PC-9 (cell line): Measurements from ENCODE around the gene CENPM. TPM values are rescaled to one million over a fixed set of nuclear protein-coding genes. Genes with fewer than 3 reads are reported as not detected.

ENCODE experiments used
- BruUV-seq: library from RNA; stranded (reverse); fragments of 400-500 nt; replicated peaks from 2 replicates; lab custom pipeline; 2021; lab: Mats Ljungman, UMichigan
- CTCF ChIA-PET: fragments of 300-600 bp; sonication (Branson Sonifier 250); formaldehyde crosslinking; loops from one replicate; lab custom pipeline; 2022; ENCODE audit warnings: antibody characterized with exemption; lab: Charles Lee
- POLR2A ChIA-PET: fragments of 300-600 bp; sonication (Branson Sonifier 250); formaldehyde crosslinking; loops from one replicate; lab custom pipeline; 2022; ENCODE audit warnings: antibody characterized with exemption; ENCODE audit not compliant: unreplicated experiment; lab: Charles Lee
- DNase-seq, 2 experiments: peaks; one replicate each; pipeline versions ENCODE4 v3.0.0 to v3.0.0-alpha.2; 2015 to 2022; ENCODE audit warnings: mixed read lengths in 1 of 2
- H2AFZ ChIP-seq: fragments of 200-600 bp; sonication (generic); 2 replicates; pipeline ENCODE4 v1.8.1; 2017; ENCODE audit warnings: antibody characterized with exemption
- H3F3A ChIP-seq: fragments of 200-600 bp; sonication (generic); 2 replicates; pipeline ENCODE4 v1.8.1; 2017; ENCODE audit warnings: antibody characterized with exemption, mild to moderate bottlenecking, low read depth; ENCODE audit not compliant: insufficient read depth
- H3K27ac ChIP-seq: fragments of 200-600 bp; sonication (generic); 2 replicates; pipeline ENCODE4 v1.6.1; 2016; ENCODE audit warnings: mixed run types
- H3K27me3 ChIP-seq: fragments of 200-600 bp; sonication (generic); 2 replicates; pipeline ENCODE4 v1.6.1; 2016; ENCODE audit warnings: low read depth, mixed run types; ENCODE audit not compliant: insufficient read depth
- H3K36me3 ChIP-seq: fragments of 200-600 bp; sonication (generic); 2 replicates; pipeline ENCODE4 v1.6.1; 2016; ENCODE audit warnings: low read depth, mixed run types
- H3K4me1 ChIP-seq: fragments of 200-600 bp; sonication (generic); replicated peaks from 2 replicates; pipeline ENCODE4 v1.6.1; 2016; ENCODE audit warnings: mixed run types; ENCODE audit not compliant: insufficient read depth
- H3K4me2 ChIP-seq: fragments of 200-600 bp; sonication (generic); 2 replicates; pipeline ENCODE4 v1.6.1; 2017; ENCODE audit warnings: mixed run types
- H3K4me3 ChIP-seq: fragments of 200-600 bp; sonication (generic); 2 replicates; pipeline ENCODE4 v1.6.1; 2016; ENCODE audit warnings: mixed run types
- H3K79me2 ChIP-seq: fragments of 200-600 bp; sonication (generic); 2 replicates; pipeline ENCODE4 v1.6.1; 2017; ENCODE audit warnings: low read depth, mixed run types
- H3K9me2 ChIP-seq: fragments of 200-600 bp; sonication (generic); 2 replicates; pipeline ENCODE4 v1.8.1; 2017; ENCODE audit warnings: mild to moderate bottlenecking; ENCODE audit not compliant: insufficient read depth
- H3K9me3 ChIP-seq: fragments of 200-600 bp; sonication (generic); 2 replicates; pipeline ENCODE4 v1.8.1; 2016; ENCODE audit warnings: low read depth; ENCODE audit not compliant: insufficient read depth
- H4K20me1 ChIP-seq: fragments of 200-600 bp; sonication (generic); 2 replicates; pipeline ENCODE4 v1.8.1; 2017; ENCODE audit not compliant: insufficient read depth
- EZH2 ChIP-seq: fragments of 200-600 bp; sonication (generic); IDR thresholded peaks from 2 replicates; pipeline ENCODE4 v1.8.0; 2017; ENCODE audit warnings: antibody characterized with exemption, low read depth
- intact Hi-C: fragments of 100-400 bp; cut with micrococcal nuclease; formaldehyde crosslinking; loops from one replicate; pipeline ENCODE4 v1.10.0; 2022; ENCODE audit not compliant: unreplicated experiment
- total RNA-seq: library from RNA; stranded (reverse); gene quantifications from 2 replicates; pipeline ENCODE4 v1.2.3, GENCODE V29; 2021
- TF ChIP-seq, protein P1 (sequence below): fragments of 200-600 bp; sonication (generic); conservative IDR thresholded peaks from 2 replicates; pipeline ENCODE4 v1.6.1; 2017; ENCODE audit warnings: mixed run types, antibody characterized with exemption, mild to moderate bottlenecking, moderate library complexity

CENPM gene
- total RNA-seq, 1 experiment from 2014 or later = 42.0 TPM

DNA sequence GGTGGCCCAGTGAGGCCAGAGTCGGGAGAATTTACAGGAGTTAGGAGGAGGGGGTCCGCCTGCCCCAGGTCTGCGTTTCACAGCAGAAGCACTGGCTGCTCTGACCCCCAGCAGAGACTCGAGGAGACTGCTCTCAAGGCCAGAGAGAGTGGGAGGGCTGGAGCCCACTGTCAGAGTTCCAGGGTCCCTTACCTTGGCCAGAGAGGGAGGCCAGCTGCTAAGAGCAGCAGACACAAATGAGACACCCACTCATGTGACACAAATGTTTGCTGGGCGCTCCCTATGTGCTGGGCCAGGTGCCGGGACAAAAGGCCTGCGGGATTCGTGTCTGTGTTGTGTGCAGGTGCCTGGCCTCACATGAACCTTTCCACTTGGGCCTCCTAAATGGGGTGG, 17.5 kb downstream of the CENPM start:
- intact Hi-C loops = no loop called here
- CTCF ChIA-PET = no interaction called here
- no TSS peak for BruUV-seq

DNA sequence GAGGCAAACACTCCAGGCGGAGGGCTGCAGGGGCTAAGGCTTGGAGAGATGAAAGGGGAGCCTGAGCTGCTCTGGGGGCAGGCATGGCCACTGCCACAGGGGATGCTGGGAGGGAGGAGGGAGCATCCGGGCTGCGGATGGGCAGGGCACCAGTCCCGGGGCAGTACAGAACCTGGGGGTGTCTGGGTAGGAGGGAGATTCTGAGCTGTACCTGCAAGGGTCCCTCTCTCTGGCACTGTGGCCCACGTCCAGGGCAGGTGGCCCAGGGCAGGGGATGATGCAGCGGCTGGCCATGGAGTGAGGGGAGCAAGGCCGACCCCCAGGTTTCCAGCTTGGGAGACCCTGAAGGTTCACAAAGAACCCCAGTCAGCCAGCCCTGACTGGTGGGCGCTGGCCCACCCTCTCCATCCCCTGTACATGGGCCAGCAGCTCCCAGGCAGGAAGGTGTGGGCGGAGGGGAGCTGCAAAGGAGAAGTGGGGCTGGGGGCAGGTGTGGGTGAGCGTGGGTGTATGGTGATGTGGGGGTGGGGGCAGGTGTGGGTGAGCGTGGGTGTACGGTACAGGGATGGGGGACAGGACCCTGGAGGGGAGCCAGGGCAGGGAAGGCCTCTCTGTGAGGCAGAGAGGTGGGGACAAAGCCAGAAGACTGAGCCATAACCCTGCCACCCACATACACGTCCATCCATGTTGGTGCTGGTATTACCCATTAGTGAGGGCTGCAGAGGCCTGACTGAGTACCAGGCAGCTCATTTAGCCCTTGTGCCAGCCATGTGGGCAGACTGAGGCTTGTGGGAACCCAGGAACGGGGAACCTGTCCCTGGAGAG, 18.1 kb downstream of the CENPM start:
- DNase-seq = no peak
- CTCF ChIA-PET = no interaction called here
- no peaks in the 10 kb centered on the region for H3K9me2 ChIP-seq
- no peak overlapping the region for H2AFZ ChIP-seq
- no peak for TF ChIP-seq EZH2
- TF ChIP-seq, protein P1, sequence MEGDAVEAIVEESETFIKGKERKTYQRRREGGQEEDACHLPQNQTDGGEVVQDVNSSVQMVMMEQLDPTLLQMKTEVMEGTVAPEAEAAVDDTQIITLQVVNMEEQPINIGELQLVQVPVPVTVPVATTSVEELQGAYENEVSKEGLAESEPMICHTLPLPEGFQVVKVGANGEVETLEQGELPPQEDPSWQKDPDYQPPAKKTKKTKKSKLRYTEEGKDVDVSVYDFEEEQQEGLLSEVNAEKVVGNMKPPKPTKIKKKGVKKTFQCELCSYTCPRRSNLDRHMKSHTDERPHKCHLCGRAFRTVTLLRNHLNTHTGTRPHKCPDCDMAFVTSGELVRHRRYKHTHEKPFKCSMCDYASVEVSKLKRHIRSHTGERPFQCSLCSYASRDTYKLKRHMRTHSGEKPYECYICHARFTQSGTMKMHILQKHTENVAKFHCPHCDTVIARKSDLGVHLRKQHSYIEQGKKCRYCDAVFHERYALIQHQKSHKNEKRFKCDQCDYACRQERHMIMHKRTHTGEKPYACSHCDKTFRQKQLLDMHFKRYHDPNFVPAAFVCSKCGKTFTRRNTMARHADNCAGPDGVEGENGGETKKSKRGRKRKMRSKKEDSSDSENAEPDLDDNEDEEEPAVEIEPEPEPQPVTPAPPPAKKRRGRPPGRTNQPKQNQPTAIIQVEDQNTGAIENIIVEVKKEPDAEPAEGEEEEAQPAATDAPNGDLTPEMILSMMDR = no peak
- H3K27ac ChIP-seq = no peak overlapping the region
- POLR2A ChIA-PET = no interaction called here
- no peaks in the 10 kb centered on the region for H3K4me1 ChIP-seq
- H3K36me3 ChIP-seq = no peaks in the 10 kb centered on the region
- no peaks in the 10 kb centered on the region for H3K79me2 ChIP-seq
- H3K4me2 ChIP-seq = no peak overlapping the region
- intact Hi-C loops = no loop called here
- no peaks in the 10 kb centered on the region for H3K9me3 ChIP-seq
- peaks cover 6% of the 10 kb centered on the region; the same call in 1 of the 2 replicates for H3K27me3 ChIP-seq
- peaks cover 15% of the 10 kb centered on the region; the same call in 1 of the 2 replicates for H3F3A ChIP-seq
- H4K20me1 ChIP-seq = no peaks in the 10 kb centered on the region
- BruUV-seq = no TSS peak
- H3K4me3 ChIP-seq = no peak overlapping the region

More for the DNA sequence above, 17.5 kb downstream of the CENPM start:
- H3K9me3 ChIP-seq = no peaks in the 10 kb centered on the region
- H3K27me3 ChIP-seq = peaks cover 6% of the 10 kb centered on the region; the same call in 1 of the 2 replicates
- no peaks in the 10 kb centered on the region for H3K4me1 ChIP-seq
- TF ChIP-seq, protein P1 = no peak
- TF ChIP-seq EZH2 = no peak
- H3K4me3 ChIP-seq = no peak overlapping the region
- DNase-seq = no peak
- no peak overlapping the region for H3K27ac ChIP-seq
- H3F3A ChIP-seq = peaks cover 15% of the 10 kb centered on the region; the same call in 1 of the 2 replicates
- no peaks in the 10 kb centered on the region for H4K20me1 ChIP-seq
- H2AFZ ChIP-seq = no peak overlapping the region
- H3K4me2 ChIP-seq = no peak overlapping the region
- POLR2A ChIA-PET = no interaction called here
- H3K36me3 ChIP-seq = no peaks in the 10 kb centered on the region
- H3K9me2 ChIP-seq = no peaks in the 10 kb centered on the region
- H3K79me2 ChIP-seq = no peaks in the 10 kb centered on the region

DNA sequence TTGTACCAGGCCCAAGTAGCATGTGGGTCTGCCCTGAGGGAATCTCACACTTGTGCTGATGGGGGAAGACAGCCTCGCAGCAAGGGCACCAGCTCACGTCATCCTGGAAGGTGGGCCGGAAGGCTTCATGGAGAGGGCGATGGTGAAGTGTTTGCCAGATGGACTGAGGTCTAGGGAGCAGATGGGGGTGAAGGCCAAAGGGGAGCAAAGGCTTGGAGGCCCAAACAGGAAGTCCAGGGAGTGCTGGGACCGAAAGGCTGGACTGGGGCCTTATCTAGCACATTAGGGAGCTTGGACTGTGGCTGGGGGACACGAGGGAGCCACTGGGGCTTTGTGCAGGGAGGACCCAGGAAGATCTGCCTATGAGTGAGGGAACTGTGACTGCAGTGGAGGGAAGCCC, 19.1 kb downstream of the CENPM start:
- ChIA-PET POLR2A (interaction anchor here (0.6 kb wide), 1 partner anchor 192 kb away, joined by 3 read pairs; no protein-coding TSS in a partner anchor), CTCF (no interaction called here)
- Histone ChIP-seq H4K20me1 (no peaks in the 10 kb centered on the region), H3K79me2 (no peaks in the 10 kb centered on the region), H2AFZ (no peak overlapping the region), H3K27ac (no peak overlapping the region), H3F3A (peaks cover 15% of the 10 kb centered on the region; the same call in 1 of the 2 replicates), H3K27me3 (peaks cover 6% of the 10 kb centered on the region; the same call in 1 of the 2 replicates), H3K4me2 (no peak overlapping the region), H3K9me2 (no peaks in the 10 kb centered on the region), H3K4me1 (no peaks in the 10 kb centered on the region), H3K9me3 (no peaks in the 10 kb centered on the region), H3K36me3 (no peaks in the 10 kb centered on the region), H3K4me3 (no peak overlapping the region)
- no peak for DNase-seq
- TF ChIP-seq EZH2 = no peak
- TF ChIP-seq, protein P1 = no peak
- intact Hi-C loops = no loop called here
- no TSS peak for BruUV-seq
